K562 (cell line): Measurements from ENCODE around the gene ZNF512B. TPM values are rescaled to one million over a fixed set of nuclear protein-coding genes. Genes with fewer than 3 reads are reported as not detected.

Experiments used
- ATAC-seq: fragments of 200-7000 bp; cut with Tn5 transposase; 3 replicates; pipeline ENCODE4 v1.9.1; 2020; ENCODE audit warnings: moderate library complexity
- BruUV-seq: library from RNA; stranded (reverse); fragments of 400-500 nt; replicated peaks from 2 replicates; lab custom pipeline; 2021; lab: Mats Ljungman, UMichigan
- CTCF ChIA-PET: fragments of 300-600 bp; formaldehyde crosslinking; extraction: SDS; loops from one replicate; lab custom pipeline; 2021; ENCODE audit warnings: low intra/inter-chr PET ratio; lab: Yijun Ruan, JAX
- POLR2A ChIA-PET: fragments of 300-600, 350-650 bp; sonication (Branson Sonifier 250); formaldehyde crosslinking; extraction: SDS; loops from one replicate; lab custom pipeline; 2021; ENCODE audit warnings: antibody characterized with exemption, inconsistent platforms; lab: Yijun Ruan, JAX
- DNase-seq, 4 experiments: peaks; one replicate each; pipeline versions ENCODE4 v3.0.0 to v3.0.0-alpha.2; 2011 to 2018; ENCODE audit warnings: low spot score in 3 of 4, mixed read lengths in 3 of 4; ENCODE audit errors: extremely low read depth in 1 of 4
- FAIRE-seq: peaks from 2 replicates; lab custom pipeline; 2011; peaks lifted over from hg19 to GRCh38; lab: Jason Lieb, UNC
- H2AFZ ChIP-seq: 2 replicates; pipeline ENCODE4 v1.6.0; 2011; ENCODE audit warnings: low read depth, low read length, control low read depth, inconsistent platforms
- H3K27ac ChIP-seq: fragments of 200-600 bp; 3 replicates; pipeline ENCODE4 v1.8.0; 2011; ENCODE audit warnings: low read depth, mild to moderate bottlenecking, control low read depth, inconsistent platforms, low read length, moderate library complexity, mixed read lengths; ENCODE audit errors: extremely low read depth
- H3K27me3 ChIP-seq, 2 experiments: fragments of 300-600 bp in 1 of 2; 2 replicates in 1 of 2; 3 replicates in 1 of 2; pipeline versions ENCODE4 v1.6.0 to v1.8.0; 2011; ENCODE audit warnings: inconsistent platforms in 2 of 2, low read length in 2 of 2, mild to moderate bottlenecking in 1 of 2, mixed read lengths in 1 of 2, moderate library complexity in 1 of 2; ENCODE audit not compliant: control insufficient read depth in 2 of 2, insufficient read depth in 2 of 2
- H3K36me3 ChIP-seq: fragments of 300-600 bp; 3 replicates; pipeline ENCODE4 v1.8.0; 2011; ENCODE audit warnings: mild to moderate bottlenecking, low read length, inconsistent platforms; ENCODE audit not compliant: control insufficient read depth, insufficient read depth
- H3K4me1 ChIP-seq, 2 experiments: fragments of 200-600 bp in 1 of 2; replicated peaks in 1 of 2; 2 replicates in 1 of 2; 3 replicates in 1 of 2; pipeline versions ENCODE4 v1.5.1 to v1.8.0; 2011; ENCODE audit warnings: inconsistent platforms in 2 of 2, low read length in 2 of 2, mild to moderate bottlenecking in 1 of 2, mixed read lengths in 1 of 2, moderate library complexity in 1 of 2; ENCODE audit not compliant: control insufficient read depth in 2 of 2, insufficient read depth in 2 of 2
- H3K4me2 ChIP-seq: 2 replicates; pipeline ENCODE4 v1.6.1; 2011; ENCODE audit warnings: low read length, control low read depth, inconsistent platforms, mixed read lengths; ENCODE audit not compliant: insufficient read depth
- H3K4me3 ChIP-seq: fragments of 200-600 bp; sonication (generic), shearing (Covaris generic); 2 replicates; pipeline ENCODE4 v1.5.1; 2016; ENCODE audit warnings: control low read depth, inconsistent platforms
- H3K79me2 ChIP-seq: fragments of 200-600 bp; 3 replicates; pipeline ENCODE4 v1.8.0; 2011; ENCODE audit warnings: low read length, inconsistent platforms; ENCODE audit not compliant: control insufficient read depth, insufficient read depth
- H3K9ac ChIP-seq, 2 experiments: 2 replicates each; pipeline versions ENCODE4 v1.6.0 to v1.6.1; 2011; ENCODE audit warnings: low read depth in 2 of 2, low read length in 2 of 2, control low read depth in 1 of 2, inconsistent platforms in 1 of 2, mild to moderate bottlenecking in 1 of 2, mixed read lengths in 1 of 2; ENCODE audit not compliant: insufficient read depth in 1 of 2
- H3K9me1 ChIP-seq: one replicate; pipeline ENCODE4 v1.6.0; 2011; ENCODE audit warnings: inconsistent platforms, mild to moderate bottlenecking, low read length, moderate library complexity; ENCODE audit not compliant: control insufficient read depth, insufficient read depth
- H3K9me3 ChIP-seq: replicated peaks from 2 replicates; pipeline ENCODE4 v1.5.1; 2011; ENCODE audit warnings: low read depth, low read length, inconsistent platforms; ENCODE audit not compliant: control insufficient read depth, insufficient read depth
- H4K20me1 ChIP-seq: replicated peaks from 2 replicates; pipeline ENCODE4 v1.6.1; 2011; ENCODE audit warnings: low read length, inconsistent platforms, mixed read lengths; ENCODE audit not compliant: control insufficient read depth, insufficient read depth
- CBFB ChIP-seq: sonication (generic); formaldehyde crosslinking; IDR thresholded peaks from 2 replicates; pipeline ENCODE4 v1.4.0; 2020; ENCODE audit warnings: mild to moderate bottlenecking, missing genetic modification reagents
- NR1H2 ChIP-seq: sonication (generic); formaldehyde crosslinking; IDR thresholded peaks from 2 replicates; pipeline ENCODE4 v1.4.0; 2020; ENCODE audit warnings: mild to moderate bottlenecking, missing genetic modification reagents
- PHF21A ChIP-seq: fragments of 450-650 bp; IDR thresholded peaks from 2 replicates; pipeline ENCODE4 v1.6.1; 2017; ENCODE audit warnings: low read depth, borderline replicate concordance
- TARDBP ChIP-seq: fragments of 450-650 bp; IDR thresholded peaks from 2 replicates; pipeline ENCODE4 v1.6.1; 2016
- TCFL5 ChIP-seq: fragments of 250-450 bp; sonication (Bioruptor Pico); conservative IDR thresholded peaks from 2 replicates; pipeline ENCODE4 v1.6.1; 2021; ENCODE audit warnings: mild to moderate bottlenecking, moderate library complexity, matching md5 sums
- U2AF2 ChIP-seq: fragments of 200-400 bp; formaldehyde crosslinking; optimal IDR thresholded peaks from 2 replicates; pipeline ENCODE3; 2017; ENCODE audit warnings: low read depth, mild to moderate bottlenecking, low read length
- ZNF124 ChIP-seq: sonication (generic); formaldehyde crosslinking; IDR thresholded peaks from 2 replicates; pipeline ENCODE4 v1.8.1; 2022; ENCODE audit warnings: missing genetic modification reagents
- ZNF134 ChIP-seq: fragments of 250-450 bp; sonication (Bioruptor Pico); conservative IDR thresholded peaks from 2 replicates; pipeline ENCODE4 v1.4.0; 2020
- ZNF316 ChIP-seq: fragments of 450-650 bp; IDR thresholded peaks from 2 replicates; pipeline ENCODE4 v1.6.1; 2016
- ZNF75A ChIP-seq: fragments of 450-650 bp; formaldehyde crosslinking; IDR thresholded peaks from 2 replicates; pipeline ENCODE4 v1.4.0; 2020; ENCODE audit warnings: mild to moderate bottlenecking
- WGBS: fragments of 100-300 bp; shearing (Covaris generic); methylation state at CpG from one replicate; pipeline ENCODE4 v1.1.6; 2016; ENCODE audit warnings: low coverage, mixed read lengths; ENCODE audit not compliant: insufficient coverage; ENCODE audit errors: missing lambda C conversion rate; 5-methylcytosine and 5-hydroxymethylcytosine counted together
- in situ Hi-C: fragments of 300-500 bp; cut with MboI; formaldehyde crosslinking; loops from 4 replicates; pipeline ENCODE4 v1.15.0; 2018; ENCODE audit warnings: inconsistent platforms, mixed read lengths
- intact Hi-C: fragments of 100-400 bp; cut with micrococcal nuclease; formaldehyde crosslinking; loops from 2 replicates; pipeline ENCODE4 v1.14.2; 2022
- polyA plus RNA-seq, 8 experiments: library from polyadenylated mRNA; depleted of rRNA in 4 of 8; stranded (reverse) in 5 of 8; unstranded in 3 of 8; fragments of >200 nt; fragmentation: Nextera tagmentation in 2 of 8; fragmentation: Illumina TruSeq in 1 of 8; extraction: Ambion mirVana in 2 of 8; extraction: Trizol in 1 of 8; gene quantifications; 2 replicates each; pipeline versions ENCODE4 v1.2.1 to v1.2.3, GENCODE V29; 2011 to 2014; ENCODE audit warnings: inconsistent platforms in 1 of 8, missing spikeins in 1 of 8
- total RNA-seq, 7 experiments: library from RNA; depleted of rRNA in 6 of 7; stranded (reverse); fragments of >200 nt in 6 of 7; fragmentation: Illumina TruSeq in 2 of 7; extraction: Trizol in 2 of 7; gene quantifications; 2 replicates each; pipeline versions ENCODE4 v1.2.1 to v1.2.3, GENCODE V29; 2011 to 2021; ENCODE audit warnings: low replicate concordance in 1 of 7
- TF ChIP-seq, protein P1 (sequence below): fragments of 450-650 bp; IDR thresholded peaks from 2 replicates; pipeline ENCODE4 v1.6.1; 2016; ENCODE audit warnings: antibody characterized with exemption
- TF ChIP-seq, protein P2 (sequence below): fragments of 450-650 bp; IDR thresholded peaks from 2 replicates; pipeline ENCODE4 v1.6.1; 2016; ENCODE audit warnings: missing biosample characterization, missing genetic modification characterization
- TF ChIP-seq, protein P3 (sequence below), 2 experiments: IDR thresholded peaks; 2 replicates each; pipeline ENCODE4 v1.6.1; 2012; ENCODE audit warnings: improper control_type of control experiment in 2 of 2, low read depth in 2 of 2, low read length in 2 of 2, borderline replicate concordance in 1 of 2

ZNF512B gene
- total and polyA plus RNA-seq, 9 of the 15 experiments (the other 6 are each of a cell fraction or from before 2014, with no cell fraction given): 0.01 to 27.8 (median 8.2) TPM

DNA sequence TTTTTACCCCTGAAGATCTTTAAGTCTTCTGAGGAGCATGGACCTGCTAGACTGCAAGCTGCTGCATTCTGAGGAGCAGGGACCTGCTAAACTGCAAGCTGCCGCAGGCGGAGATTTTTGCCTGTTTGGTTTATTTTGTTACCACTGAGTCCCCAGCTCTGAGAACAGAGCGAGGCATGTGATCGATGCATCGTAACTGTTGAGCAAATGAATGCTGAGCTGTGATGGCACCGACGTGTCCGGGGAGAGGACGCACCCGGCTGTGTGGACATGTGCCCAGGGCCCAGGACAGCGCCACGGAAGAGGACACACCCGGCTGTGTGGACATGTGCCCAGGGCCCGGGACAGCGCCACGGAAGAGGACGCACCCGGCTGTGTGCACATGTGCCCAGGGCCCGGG lies 50.6 kb downstream of the ZNF512B start:
- H3K9me3 ChIP-seq: peaks cover 5% of the 10 kb centered on the region; the same call in 1 of the 2 replicates
- peaks cover 52% of the 10 kb centered on the region for H3K79me2 ChIP-seq
- ChIA-PET CTCF (interaction anchor here (0.6 kb wide), 1 partner anchor 206 kb away, joined by 3 read pairs; no protein-coding TSS in a partner anchor), POLR2A (no interaction called here)
- H3K27ac ChIP-seq: no peak overlapping the region
- intact Hi-C loops: no loop called here
- peaks cover 0 to 7% of the 10 kb centered on the region in 2 experiments; a peak in 2 of 5 replicates for H3K4me1 ChIP-seq
- no peak for FAIRE-seq
- H3K36me3 ChIP-seq: peaks cover 37% of the 10 kb centered on the region; the same call in 2 of the 3 replicates
- 98% methylated on average over 16 of the region's 19 CpGs for WGBS
- H3K27me3 ChIP-seq: no peaks in the 10 kb centered on the region
- ATAC-seq: no peak
- DNase-seq: no peak
- H3K9me1 ChIP-seq: no peaks in the 10 kb centered on the region
- TF ChIP-seq, protein P1, sequence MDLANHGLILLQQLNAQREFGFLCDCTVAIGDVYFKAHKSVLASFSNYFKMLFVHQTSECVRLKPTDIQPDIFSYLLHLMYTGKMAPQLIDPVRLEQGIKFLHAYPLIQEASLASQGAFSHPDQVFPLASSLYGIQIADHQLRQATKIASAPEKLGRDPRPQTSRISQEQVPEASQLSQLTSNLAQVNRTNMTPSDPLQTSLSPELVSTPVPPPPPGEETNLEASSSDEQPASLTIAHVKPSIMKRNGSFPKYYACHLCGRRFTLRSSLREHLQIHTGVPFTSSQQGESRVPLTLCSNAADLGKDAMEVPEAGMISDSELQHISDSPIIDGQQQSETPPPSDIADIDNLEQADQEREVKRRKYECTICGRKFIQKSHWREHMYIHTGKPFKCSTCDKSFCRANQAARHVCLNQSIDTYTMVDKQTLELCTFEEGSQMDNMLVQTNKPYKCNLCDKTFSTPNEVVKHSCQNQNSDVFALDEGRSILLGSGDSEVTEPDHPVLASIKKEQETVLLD: no peak
- TF ChIP-seq ZNF134 (no peak), CBFB (no peak), TCFL5 (CRISPR knock-in tag) (no peak), NR1H2 (no peak), ZNF124 (no peak), PHF21A (no peak), U2AF2 (no peak), TARDBP (no peak), ZNF75A (CRISPR knock-in tag) (no peak), ZNF316 (no peak)
- TF ChIP-seq, protein P2, sequence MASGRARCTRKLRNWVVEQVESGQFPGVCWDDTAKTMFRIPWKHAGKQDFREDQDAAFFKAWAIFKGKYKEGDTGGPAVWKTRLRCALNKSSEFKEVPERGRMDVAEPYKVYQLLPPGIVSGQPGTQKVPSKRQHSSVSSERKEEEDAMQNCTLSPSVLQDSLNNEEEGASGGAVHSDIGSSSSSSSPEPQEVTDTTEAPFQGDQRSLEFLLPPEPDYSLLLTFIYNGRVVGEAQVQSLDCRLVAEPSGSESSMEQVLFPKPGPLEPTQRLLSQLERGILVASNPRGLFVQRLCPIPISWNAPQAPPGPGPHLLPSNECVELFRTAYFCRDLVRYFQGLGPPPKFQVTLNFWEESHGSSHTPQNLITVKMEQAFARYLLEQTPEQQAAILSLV (tag): no peak
- TF ChIP-seq, protein P3, sequence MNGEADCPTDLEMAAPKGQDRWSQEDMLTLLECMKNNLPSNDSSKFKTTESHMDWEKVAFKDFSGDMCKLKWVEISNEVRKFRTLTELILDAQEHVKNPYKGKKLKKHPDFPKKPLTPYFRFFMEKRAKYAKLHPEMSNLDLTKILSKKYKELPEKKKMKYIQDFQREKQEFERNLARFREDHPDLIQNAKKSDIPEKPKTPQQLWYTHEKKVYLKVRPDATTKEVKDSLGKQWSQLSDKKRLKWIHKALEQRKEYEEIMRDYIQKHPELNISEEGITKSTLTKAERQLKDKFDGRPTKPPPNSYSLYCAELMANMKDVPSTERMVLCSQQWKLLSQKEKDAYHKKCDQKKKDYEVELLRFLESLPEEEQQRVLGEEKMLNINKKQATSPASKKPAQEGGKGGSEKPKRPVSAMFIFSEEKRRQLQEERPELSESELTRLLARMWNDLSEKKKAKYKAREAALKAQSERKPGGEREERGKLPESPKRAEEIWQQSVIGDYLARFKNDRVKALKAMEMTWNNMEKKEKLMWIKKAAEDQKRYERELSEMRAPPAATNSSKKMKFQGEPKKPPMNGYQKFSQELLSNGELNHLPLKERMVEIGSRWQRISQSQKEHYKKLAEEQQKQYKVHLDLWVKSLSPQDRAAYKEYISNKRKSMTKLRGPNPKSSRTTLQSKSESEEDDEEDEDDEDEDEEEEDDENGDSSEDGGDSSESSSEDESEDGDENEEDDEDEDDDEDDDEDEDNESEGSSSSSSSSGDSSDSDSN (IDR thresholded peaks at IDR 0.05; ENCODE audit: borderline replicate concordance in 1 of 2, low read depth in 2 of 2, low read length in 2 of 2): no peak
- in situ Hi-C loops: no loop called here
- no TSS peak for BruUV-seq
- H3K9ac ChIP-seq: no peak overlapping the region
- H4K20me1 ChIP-seq: 0 out of 2 replicates have a peak, but pooled peaks cover 4% of the 10 kb centered on the region
- no peak overlapping the region for H3K4me2 ChIP-seq
- no peak overlapping the region for H3K4me3 ChIP-seq
- H2AFZ ChIP-seq: no peak overlapping the region
